Keratinocyte (primary cell): Measurements from ENCODE around the gene APCDD1L. TPM values are rescaled to one million over a fixed set of nuclear protein-coding genes. Genes with fewer than 3 reads are reported as not detected.
"Not testable (repeated sequence)": the region's sequence is repeated elsewhere in the genome, so short reads cannot be mapped to it uniquely, and the experiment has no call there.

Experiments
- DNase-seq: peaks from one replicate; pipeline ENCODE4 v3.0.0-alpha.2; 2011; ENCODE audit warnings: low read depth, missing footprints, low spot score
- FAIRE-seq: peaks from 2 replicates; lab custom pipeline; 2011; peaks lifted over from hg19 to GRCh38; lab: Jason Lieb, UNC
- H2AFZ ChIP-seq: 2 replicates; pipeline ENCODE4 v1.6.0; 2012; ENCODE audit warnings: low read length, control low read depth, inconsistent platforms; ENCODE audit not compliant: control insufficient read depth
- H3K27ac ChIP-seq: 2 replicates; pipeline ENCODE4 v1.5.1; 2011; ENCODE audit warnings: low read length; ENCODE audit not compliant: control insufficient read depth, insufficient read depth
- H3K27me3 ChIP-seq: 3 replicates; pipeline ENCODE4 v1.6.0; 2011; ENCODE audit warnings: low read length; ENCODE audit not compliant: control insufficient read depth, insufficient read depth; ENCODE audit errors: extremely low read depth
- H3K36me3 ChIP-seq, 2 experiments: 2 replicates in 1 of 2; 3 replicates in 1 of 2; pipeline ENCODE4 v1.5.1; 2011; ENCODE audit warnings: low read length in 2 of 2, mild to moderate bottlenecking in 1 of 2; ENCODE audit not compliant: control insufficient read depth in 2 of 2, insufficient read depth in 2 of 2; ENCODE audit errors: extremely low read depth in 1 of 2
- H3K4me1 ChIP-seq: 3 replicates; pipeline ENCODE4 v1.5.1; 2011; ENCODE audit warnings: low read length; ENCODE audit not compliant: control insufficient read depth, insufficient read depth; ENCODE audit errors: extremely low read depth
- H3K4me2 ChIP-seq: 3 replicates; pipeline ENCODE4 v1.6.0; 2011; ENCODE audit warnings: low read depth, low read length; ENCODE audit not compliant: control insufficient read depth, insufficient read depth; ENCODE audit errors: extremely low read depth
- H3K4me3 ChIP-seq, 3 experiments: fragments of 200-600 bp in 1 of 3; sonication (generic) in 1 of 3; 2 replicates in 2 of 3; 3 replicates in 1 of 3; pipeline ENCODE4 v1.5.1; 2011 to 2016; ENCODE audit warnings: low read length in 3 of 3, mild to moderate bottlenecking in 3 of 3, control low read depth in 2 of 3, inconsistent platforms in 1 of 3, low read depth in 1 of 3, mixed read lengths in 1 of 3, mixed run types in 1 of 3, moderate library complexity in 1 of 3; ENCODE audit not compliant: control insufficient read depth in 2 of 3, insufficient read depth in 2 of 3; ENCODE audit errors: extremely low read depth in 1 of 3
- H3K79me2 ChIP-seq: 2 replicates; pipeline ENCODE4 v1.6.0; 2012; ENCODE audit warnings: low read length; ENCODE audit not compliant: control insufficient read depth, insufficient read depth
- H3K9ac ChIP-seq: 3 replicates; pipeline ENCODE4 v1.6.0; 2011; ENCODE audit warnings: low read length; ENCODE audit not compliant: control insufficient read depth, insufficient read depth; ENCODE audit errors: extremely low read depth
- H3K9me1 ChIP-seq: 3 replicates; pipeline ENCODE4 v1.6.0; 2011; ENCODE audit warnings: low read length; ENCODE audit not compliant: control insufficient read depth, insufficient read depth; ENCODE audit errors: extremely low read depth
- H3K9me3 ChIP-seq: 2 replicates; pipeline ENCODE4 v1.5.1; 2012; ENCODE audit warnings: low read depth, low read length; ENCODE audit not compliant: control insufficient read depth
- H4K20me1 ChIP-seq: 3 replicates; pipeline ENCODE4 v1.6.0; 2011; ENCODE audit warnings: low read length; ENCODE audit not compliant: control insufficient read depth, insufficient read depth; ENCODE audit errors: extremely low read depth
- EZH2 ChIP-seq: IDR thresholded peaks from one replicate; pipeline ENCODE4 v1.6.1; 2012; ENCODE audit warnings: inconsistent platforms, mild to moderate bottlenecking, low read length, moderate library complexity
- dilution Hi-C: fragments of 300-500 bp; cut with MboI; formaldehyde crosslinking; loops from one replicate; pipeline ENCODE4 v1.7.0; 2020; ENCODE audit warnings: low sequenced_read_pairs; ENCODE audit not compliant: extremely low pct_ligation_motif_present
- polyA plus RNA-seq, 5 experiments: library from polyadenylated mRNA; depleted of rRNA in 3 of 5; stranded (reverse) in 3 of 5; stranded (forward) in 1 of 5; unstranded in 1 of 5; fragments of >200 nt; gene quantifications; 1 replicate in 1 of 5; 2 replicates in 3 of 5; 3 replicates in 1 of 5; pipeline versions ENCODE4 v1.2.1 to v1.2.3, GENCODE V29; 2011 to 2012; ENCODE audit warnings: missing spikeins in 2 of 5, low read depth in 1 of 5, low replicate concordance in 1 of 5
- TF ChIP-seq, protein P1 (sequence below), 3 experiments: IDR thresholded peaks in 1 of 3; conservative IDR thresholded peaks in 1 of 3; optimal IDR thresholded peaks in 1 of 3; 2 replicates in 2 of 3; 3 replicates in 1 of 3; pipeline versions ENCODE3 to v1.5.1; 2011; ENCODE audit warnings: low read length in 3 of 3, mild to moderate bottlenecking in 3 of 3, moderate library complexity in 2 of 3, control low read depth in 1 of 3, inconsistent platforms in 1 of 3; ENCODE audit not compliant: insufficient read depth in 2 of 3; ENCODE audit errors: extremely low read depth in 1 of 3

The APCDD1L gene
- polyA plus RNA-seq, 1 donor (not counting 4 experiments of a cell fraction or from before 2014, with no cell fraction given), result 0.67 TPM

GRCh38 chr20:58428364-58428763 is 86.8 kb downstream of the APCDD1L start:
- DNase-seq (no peak), FAIRE-seq (no peak)
- Histone ChIP-seq H3K36me3 (peaks cover 0 to 9% of the 10 kb centered on the region in 2 experiments), H3K4me3 (no peak overlapping the region), H3K9me1 (peaks cover 2% of the 10 kb centered on the region), H3K9me3 (no peaks in the 10 kb centered on the region), H3K27ac (no peak overlapping the region), H3K4me1 (peaks cover 2% of the 10 kb centered on the region), H3K9ac (no peak overlapping the region), H4K20me1 (peaks cover 15% of the 10 kb centered on the region), H3K4me2 (no peak overlapping the region), H2AFZ (no peak overlapping the region), H3K27me3 (no peaks in the 10 kb centered on the region), H3K79me2 (peaks cover 94% of the 10 kb centered on the region)
- dilution Hi-C loops, result no loop called here
- no peak for TF ChIP-seq EZH2
- TF ChIP-seq, protein P1, sequence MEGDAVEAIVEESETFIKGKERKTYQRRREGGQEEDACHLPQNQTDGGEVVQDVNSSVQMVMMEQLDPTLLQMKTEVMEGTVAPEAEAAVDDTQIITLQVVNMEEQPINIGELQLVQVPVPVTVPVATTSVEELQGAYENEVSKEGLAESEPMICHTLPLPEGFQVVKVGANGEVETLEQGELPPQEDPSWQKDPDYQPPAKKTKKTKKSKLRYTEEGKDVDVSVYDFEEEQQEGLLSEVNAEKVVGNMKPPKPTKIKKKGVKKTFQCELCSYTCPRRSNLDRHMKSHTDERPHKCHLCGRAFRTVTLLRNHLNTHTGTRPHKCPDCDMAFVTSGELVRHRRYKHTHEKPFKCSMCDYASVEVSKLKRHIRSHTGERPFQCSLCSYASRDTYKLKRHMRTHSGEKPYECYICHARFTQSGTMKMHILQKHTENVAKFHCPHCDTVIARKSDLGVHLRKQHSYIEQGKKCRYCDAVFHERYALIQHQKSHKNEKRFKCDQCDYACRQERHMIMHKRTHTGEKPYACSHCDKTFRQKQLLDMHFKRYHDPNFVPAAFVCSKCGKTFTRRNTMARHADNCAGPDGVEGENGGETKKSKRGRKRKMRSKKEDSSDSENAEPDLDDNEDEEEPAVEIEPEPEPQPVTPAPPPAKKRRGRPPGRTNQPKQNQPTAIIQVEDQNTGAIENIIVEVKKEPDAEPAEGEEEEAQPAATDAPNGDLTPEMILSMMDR (optimal IDR thresholded peaks at IDR 0.05 in 1 of 3, IDR thresholded peaks at IDR 0.05 in 1 of 3, conservative IDR thresholded peaks at IDR 0.05 in 1 of 3; ENCODE audit: extremely low read depth in 1 of 3, insufficient read depth in 2 of 3, low read length in 3 of 3), result no peak

GRCh38 chr20:58427571-58427970 is 87.6 kb downstream of the APCDD1L start:
- DNase-seq, H3K4me1 ChIP-seq, H3K9ac ChIP-seq, H2AFZ ChIP-seq, H3K9me1 ChIP-seq, dilution Hi-C loops, H3K9me3 ChIP-seq, H3K27ac ChIP-seq, H3K36me3 ChIP-seq, H3K4me2 ChIP-seq, FAIRE-seq, H3K4me3 ChIP-seq, H3K27me3 ChIP-seq: not testable (repeated sequence)
- H3K79me2 ChIP-seq, result peaks cover 92% of the 10 kb centered on the region
- H4K20me1 ChIP-seq, result peaks cover 12% of the 10 kb centered on the region
